Skeletal muscle cell (primary cell): ENCODE data around the gene DSP.

Experiments used
- DNase-seq: peaks from one replicate; pipeline ENCODE4 v3.0.0-alpha.2; 2010; ENCODE audit warnings: low read depth
- H3K4me3 ChIP-seq: 2 replicates; pipeline ENCODE4 v1.5.1; 2011; ENCODE audit warnings: low read depth, mild to moderate bottlenecking, control low read depth, low read length, moderate library complexity

The DSP gene

GRCh38 chr6:7556394-7557106 lies 15.1 kb downstream of the DSP start:
- no peak overlapping the region for H3K4me3 ChIP-seq
- DNase-seq, result no peak

DNA sequence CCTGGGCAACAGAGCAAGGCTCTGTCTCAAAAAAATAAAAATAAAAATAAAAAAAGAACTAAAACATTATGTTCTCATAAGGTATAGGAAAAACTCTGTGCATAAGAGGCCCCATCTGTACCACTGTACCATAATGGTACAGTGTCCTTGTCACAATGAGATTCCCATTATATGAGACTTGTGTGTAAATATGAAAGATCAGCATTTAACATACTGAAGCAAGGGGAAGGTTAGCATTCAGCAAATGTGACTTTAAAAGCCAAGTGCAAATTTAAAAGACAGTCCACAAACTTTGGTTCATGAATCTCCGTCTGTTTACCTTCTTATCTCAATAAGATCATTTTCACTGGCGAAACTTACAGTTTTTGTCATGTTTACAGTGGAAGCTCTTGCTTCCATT lies 16.2 kb downstream of the DSP start:
- no peak for DNase-seq
- no peak overlapping the region for H3K4me3 ChIP-seq

- no peak overlapping the region for H3K4me3 ChIP-seq
- no peak for DNase-seq
These were observed 17.3 kb downstream of the DSP start for GRCh38 chr6:7558781-7559180.

DNA sequence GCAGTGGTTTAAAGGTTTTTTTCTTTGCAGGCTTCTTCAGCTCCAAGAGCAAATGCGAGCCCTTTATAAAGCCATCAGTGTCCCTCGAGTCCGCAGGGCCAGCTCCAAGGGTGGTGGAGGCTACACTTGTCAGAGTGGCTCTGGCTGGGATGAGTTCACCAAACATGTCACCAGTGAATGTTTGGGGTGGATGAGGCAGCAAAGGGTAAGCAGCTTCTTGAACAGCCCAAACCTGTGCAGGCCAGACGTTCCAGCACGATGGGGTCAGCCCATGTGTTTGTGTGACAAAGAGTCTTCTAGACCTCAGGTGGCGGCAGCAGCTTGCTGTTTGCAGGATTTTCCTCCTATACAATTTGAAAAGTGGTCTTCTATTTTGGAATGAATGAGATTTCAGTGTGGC lies 17.7 kb downstream of the DSP start:
- DNase-seq, result no peak
- H3K4me3 ChIP-seq, result no peak overlapping the region

GRCh38 chr6:7559651-7560385 lies 18.3 kb downstream of the DSP start:
- DNase-seq, result no peak
- H3K4me3 ChIP-seq, result no peak overlapping the region

- peak; percentile 69 for DNase-seq
- H3K4me3 ChIP-seq, result no peak overlapping the region
These were observed 19.9 kb downstream of the DSP start for GRCh38 chr6:7561153-7561964.

DNA sequence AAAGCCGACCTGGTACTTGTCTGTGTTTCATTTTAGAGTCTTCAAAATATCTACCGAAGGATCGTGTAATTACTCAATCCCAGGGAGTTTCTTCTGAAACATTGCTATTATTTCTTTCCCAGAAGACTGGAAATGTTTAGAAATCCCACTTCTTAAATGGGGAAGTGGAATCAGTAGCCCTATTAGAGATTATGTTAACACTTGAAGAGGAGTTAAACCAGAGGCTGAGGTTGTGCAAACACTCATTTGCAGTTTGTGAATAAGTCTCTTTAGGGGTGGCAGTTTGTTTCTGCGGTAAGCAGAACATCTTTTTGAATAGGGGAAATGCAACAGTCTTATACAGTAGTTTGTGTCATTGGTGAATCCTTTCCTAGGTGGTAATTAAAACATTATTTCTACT lies 21.3 kb downstream of the DSP start:
- DNase-seq, result no peak
- no peak overlapping the region for H3K4me3 ChIP-seq

DNA sequence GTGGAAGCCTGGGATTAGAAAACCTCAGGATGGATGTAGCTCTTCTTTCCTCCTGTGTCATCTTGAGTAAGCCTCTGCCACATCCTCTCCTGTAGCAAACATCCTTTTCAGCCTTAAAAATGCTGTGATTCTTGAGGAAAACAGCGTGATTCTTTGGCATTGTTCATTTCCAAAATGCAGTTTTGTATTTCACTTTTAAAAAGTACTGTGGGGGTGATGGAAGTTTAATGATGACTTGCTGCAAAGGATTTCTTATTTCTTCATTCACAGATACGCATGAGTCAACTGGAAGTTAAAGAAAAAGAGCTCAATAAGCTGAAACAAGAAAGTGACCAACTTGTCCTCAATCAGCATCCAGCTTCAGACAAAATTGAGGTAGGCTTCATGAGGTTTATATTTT lies 24.6 kb downstream of the DSP start:
- no peak for DNase-seq
- no peak overlapping the region for H3K4me3 ChIP-seq

- DNase-seq, result no peak
These were observed 25.2 kb downstream of the DSP start for GRCh38 chr6:7566617-7567173.

DNA sequence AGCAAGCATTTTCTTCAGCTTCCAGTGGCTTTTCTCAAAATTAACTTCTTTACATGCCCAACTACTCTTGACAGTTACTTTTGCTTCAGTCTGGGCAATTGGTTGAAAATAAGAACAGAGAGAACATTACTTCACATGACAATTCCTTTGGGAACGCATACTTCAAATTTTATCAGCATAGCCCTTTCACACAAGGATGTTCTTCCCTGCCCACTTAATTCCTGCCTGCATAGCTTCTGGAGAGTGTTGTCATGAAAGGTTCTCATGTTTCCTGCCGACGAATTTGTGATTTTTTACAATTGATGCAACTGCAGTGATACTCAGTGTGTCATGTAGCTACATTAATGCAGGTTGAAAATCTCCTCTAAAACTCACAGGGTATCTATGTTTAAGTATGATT lies 26.6 kb downstream of the DSP start:
- H3K4me3 ChIP-seq, result no peak overlapping the region
- peak; percentile 91 for DNase-seq

More at GRCh38 chr6:7566617-7567173, 25.2 kb downstream of the DSP start:
- no peak overlapping the region for H3K4me3 ChIP-seq

DNA sequence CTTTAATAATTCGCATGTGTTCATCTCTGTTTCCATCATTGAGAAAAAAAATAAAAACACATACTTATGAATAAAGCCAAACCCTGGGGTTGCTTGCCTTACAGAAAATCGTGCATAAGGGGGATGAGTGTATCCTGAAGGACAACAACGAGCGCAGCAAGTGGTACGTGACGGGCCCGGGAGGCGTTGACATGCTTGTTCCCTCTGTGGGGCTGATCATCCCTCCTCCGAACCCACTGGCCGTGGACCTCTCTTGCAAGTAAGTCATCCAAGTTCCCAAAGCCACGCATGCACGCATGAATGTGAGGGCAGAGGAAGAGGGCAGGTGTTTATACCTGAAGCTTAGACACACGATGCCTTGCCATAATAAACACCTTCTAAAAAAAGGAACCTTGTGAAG lies 27.6 kb downstream of the DSP start:
- DNase-seq, result no peak
- H3K4me3 ChIP-seq, result no peak overlapping the region

DNA sequence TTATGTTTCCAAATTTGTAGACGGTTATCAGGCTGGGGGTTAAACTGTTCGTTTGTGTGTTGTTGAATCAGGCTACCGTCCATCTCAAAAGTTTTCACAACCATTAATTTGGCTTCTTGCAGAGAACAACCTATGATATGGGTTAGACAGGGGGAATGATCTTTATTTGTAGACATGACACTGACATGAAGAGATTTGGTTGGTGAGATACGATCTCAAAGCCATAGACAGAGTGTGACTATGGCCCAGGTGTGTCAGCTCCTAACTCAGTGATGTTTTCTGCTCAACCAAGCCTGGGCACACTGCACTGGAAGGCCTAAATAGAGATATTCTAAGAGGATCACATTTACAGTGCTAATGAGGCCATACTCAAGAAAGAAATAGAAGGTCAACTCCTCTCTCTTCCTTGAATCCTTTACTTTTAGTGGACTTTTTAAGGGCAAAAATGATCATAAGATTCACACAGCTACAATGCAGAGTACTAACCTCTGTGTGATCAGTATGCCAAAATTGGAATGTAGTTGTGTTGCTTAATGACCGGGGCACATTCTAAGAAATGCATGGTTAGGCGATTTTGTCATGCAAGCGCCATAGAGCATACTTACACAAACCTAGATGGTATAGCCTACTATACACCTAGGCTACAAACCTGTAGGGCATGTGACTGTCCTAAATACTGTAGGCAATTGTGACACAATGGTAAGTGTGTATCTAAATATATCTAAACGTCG lies 30.9 kb downstream of the DSP start:
- DNase-seq, result no peak
- H3K4me3 ChIP-seq, result no peak overlapping the region

DNA sequence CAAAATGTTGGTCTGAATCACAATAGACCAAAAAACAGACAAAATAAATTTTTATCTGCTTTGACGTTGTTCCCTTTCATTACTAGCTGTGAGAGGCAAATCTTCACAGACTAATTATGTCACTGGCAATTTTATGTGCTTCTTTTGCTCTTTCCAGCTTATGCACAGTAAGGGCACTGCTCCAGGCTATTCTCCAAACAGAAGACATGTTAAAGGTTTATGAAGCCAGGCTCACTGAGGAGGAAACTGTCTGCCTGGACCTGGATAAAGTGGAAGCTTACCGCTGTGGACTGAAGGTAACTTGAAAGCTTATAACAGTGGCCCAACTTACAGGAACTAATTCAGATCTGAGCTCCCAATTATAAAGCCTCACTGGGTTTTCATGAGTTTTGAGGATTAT lies 33.0 kb downstream of the DSP start:
- DNase-seq, result no peak
- H3K4me3 ChIP-seq, result no peak overlapping the region

DNA sequence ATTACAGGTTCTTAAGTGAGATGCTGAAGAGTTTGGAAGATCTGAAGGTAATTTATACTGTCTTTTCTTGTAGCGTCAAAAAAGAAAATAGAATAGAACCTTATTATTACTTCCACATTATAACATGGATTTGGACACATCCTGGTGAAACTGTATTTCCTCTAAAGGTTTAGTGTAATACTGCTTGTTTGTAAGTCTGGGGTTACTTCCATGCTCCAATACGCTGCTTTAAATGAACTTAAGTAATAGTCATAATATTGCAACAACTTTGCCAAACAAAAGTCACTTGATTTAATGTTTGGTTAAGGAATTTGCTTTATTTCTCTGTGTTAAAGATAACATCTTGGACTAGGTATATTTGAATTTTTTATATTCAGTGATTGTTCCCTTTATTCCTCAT lies 37.0 kb downstream of the DSP start:
- no peak overlapping the region for H3K4me3 ChIP-seq
- DNase-seq, result no peak

DNA sequence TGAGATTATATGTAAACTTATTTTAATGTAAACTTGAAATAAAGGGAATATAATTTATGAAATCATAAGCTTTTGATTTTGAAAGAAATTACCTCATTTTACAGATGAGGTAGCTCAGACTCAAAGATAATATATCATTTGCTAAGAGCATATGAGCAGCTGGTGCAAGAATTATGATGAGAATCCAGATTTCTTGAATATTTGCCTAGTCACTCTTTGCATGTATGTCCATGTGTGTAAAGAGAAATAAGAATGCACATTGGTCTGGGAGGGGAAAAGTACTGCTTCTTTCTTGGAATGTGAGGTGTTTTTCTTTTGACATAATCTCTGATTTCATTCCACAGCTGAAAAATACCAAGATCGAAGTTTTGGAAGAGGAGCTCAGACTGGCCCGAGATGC lies 37.5 kb downstream of the DSP start:
- no peak overlapping the region for H3K4me3 ChIP-seq
- DNase-seq, result no peak

GRCh38 chr6:7579851-7580250 lies 38.4 kb downstream of the DSP start:
- no peak overlapping the region for H3K4me3 ChIP-seq
- no peak for DNase-seq

DNA sequence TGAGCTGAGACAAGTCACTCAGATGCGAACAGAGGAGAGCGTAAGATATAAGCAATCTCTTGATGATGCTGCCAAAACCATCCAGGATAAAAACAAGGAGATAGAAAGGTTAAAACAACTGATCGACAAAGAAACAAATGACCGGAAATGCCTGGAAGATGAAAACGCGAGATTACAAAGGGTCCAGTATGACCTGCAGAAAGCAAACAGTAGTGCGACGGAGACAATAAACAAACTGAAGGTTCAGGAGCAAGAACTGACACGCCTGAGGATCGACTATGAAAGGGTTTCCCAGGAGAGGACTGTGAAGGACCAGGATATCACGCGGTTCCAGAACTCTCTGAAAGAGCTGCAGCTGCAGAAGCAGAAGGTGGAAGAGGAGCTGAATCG lies 39.1 kb downstream of the DSP start:
- no peak overlapping the region for H3K4me3 ChIP-seq
- no peak for DNase-seq

GRCh38 chr6:7580927-7581618 lies 39.6 kb downstream of the DSP start:
- DNase-seq, result no peak
- H3K4me3 ChIP-seq, result no peak overlapping the region
